Measurements from ENCODE around the gene RAVER1. TPM values are rescaled to one million over a fixed set of nuclear protein-coding genes. Genes with fewer than 3 reads are reported as not detected.

RAVER1 gene
- total and polyA plus RNA-seq, 2 of the 8 experiments (the other 6 are each of a cell fraction or from before 2014, with no cell fraction given) = 5.7 to 70.5 TPM

DNA sequence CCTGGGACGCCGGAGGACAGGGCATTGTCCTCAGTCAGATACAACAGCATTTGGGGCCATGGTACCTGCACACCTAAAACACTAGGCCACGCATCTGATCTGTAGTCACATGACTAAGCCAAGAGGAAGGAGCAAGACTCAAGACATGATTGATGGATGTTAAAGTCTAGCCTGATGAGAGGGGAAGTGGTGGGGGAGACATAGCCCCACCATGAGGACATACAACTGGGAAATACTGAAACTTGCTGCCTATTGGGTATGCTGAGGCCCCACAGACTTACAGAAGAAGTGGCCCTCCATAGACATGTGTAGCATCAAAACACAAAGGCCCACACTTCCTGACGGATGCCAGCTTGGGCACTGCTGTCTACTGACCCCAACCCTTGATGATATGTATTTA, 47.9 kb downstream of the RAVER1 start:
- no peak overlapping the region for H4K91ac ChIP-seq (replicated peaks; ENCODE audit: insufficient read length, low read length)
- H3K9me3 ChIP-seq (ENCODE audit: insufficient read depth in 2 of 2, low read depth in 1 of 2, low read length in 1 of 2) = no peaks in the 10 kb centered on the region
- H2AFZ ChIP-seq (ENCODE audit: low read length) = no peak overlapping the region
- H3K23ac ChIP-seq (ENCODE audit: insufficient read length) = no peak overlapping the region
- no peak for TF ChIP-seq EGR1 (IDR thresholded peaks at IDR 0.05; ENCODE audit: borderline replicate concordance, low read depth, low read length)
- TF ChIP-seq CBX8 (IDR thresholded peaks at IDR 0.05; ENCODE audit: borderline replicate concordance, low read depth, low read length) = no peak
- TF ChIP-seq CREB1 (IDR thresholded peaks at IDR 0.05) = no peak
- no peak for TF ChIP-seq SP4 (IDR thresholded peaks at IDR 0.05; ENCODE audit: low read length)
- TF ChIP-seq, protein P1, sequence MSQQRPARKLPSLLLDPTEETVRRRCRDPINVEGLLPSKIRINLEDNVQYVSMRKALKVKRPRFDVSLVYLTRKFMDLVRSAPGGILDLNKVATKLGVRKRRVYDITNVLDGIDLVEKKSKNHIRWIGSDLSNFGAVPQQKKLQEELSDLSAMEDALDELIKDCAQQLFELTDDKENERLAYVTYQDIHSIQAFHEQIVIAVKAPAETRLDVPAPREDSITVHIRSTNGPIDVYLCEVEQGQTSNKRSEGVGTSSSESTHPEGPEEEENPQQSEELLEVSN (IDR thresholded peaks at IDR 0.05) = no peak
- TF ChIP-seq MAFK (IDR thresholded peaks at IDR 0.05; ENCODE audit: low read depth, low read length) = no peak
- no peak for TF ChIP-seq TBP (IDR thresholded peaks at IDR 0.05; ENCODE audit: low read depth, low read length)
- no peak for TF ChIP-seq SP2 (IDR thresholded peaks at IDR 0.05; ENCODE audit: low read length)
- no peak for TF ChIP-seq TAF7 (optimal IDR thresholded peaks at IDR 0.05; ENCODE audit: borderline replicate concordance, low read depth, low read length)
- H3K27me3 ChIP-seq (replicated peaks in 1 of 4; ENCODE audit: control insufficient read depth in 3 of 4, extremely low read depth in 1 of 4, insufficient read depth in 3 of 4, low read length in 3 of 4) = peaks cover 17 to 37% (median 27%) of the 10 kb centered on the region in 4 experiments
- 85% methylated on average over 4 of the region's 4 CpGs; no CpG with 5 or more reads in 1 of the 2 experiments for WGBS, 2 experiments (ENCODE audit: extremely low coverage in 1 of 2, insufficient coverage in 1 of 2, insufficient read length in 1 of 2, insufficient replicate concordance in 2 of 2, low coverage in 1 of 2, low lambda C conversion rate in 2 of 2, missing lambda C conversion rate in 1 of 2)
- no peak overlapping the region for H2BK20ac ChIP-seq (ENCODE audit: low read length)
- H2AK5ac ChIP-seq (ENCODE audit: low read depth, low read length) = no peak overlapping the region
- H3K4me2 ChIP-seq (ENCODE audit: insufficient read depth in 1 of 2, low read depth in 2 of 2, low read length in 2 of 2) = no peak overlapping the region
- H3K14ac ChIP-seq (ENCODE audit: insufficient read length) = no peak overlapping the region
- H4K20me1 ChIP-seq (replicated peaks in 1 of 2; ENCODE audit: control insufficient read depth in 1 of 2, insufficient read depth in 2 of 2, low read length in 2 of 2) = peaks cover 0 to 3% of the 10 kb centered on the region in 2 experiments
- H4K5ac ChIP-seq (ENCODE audit: insufficient read length, low read depth, low read length) = no peak overlapping the region
- ChIA-PET POLR2A (ENCODE audit: partially characterized antibody) (interaction anchor here (0.7 to 2.7 kb wide), 4 partner anchors 10 to 46 kb away, joined by 3 to 16 read pairs (median 6); partner anchors contain the start of gene ICAM1), CTCF (ENCODE audit: partially characterized antibody) (interaction anchor here (0.5 to 11.6 kb wide), 7 partner anchors 9 to 171 kb away, joined by 3 to 94 read pairs (median 4); partner anchors contain the start of gene ICAM1)
- H3K56ac ChIP-seq (replicated peaks; ENCODE audit: insufficient read length, low read depth, low read length) = no peak overlapping the region
- peaks cover 0 to 21% (median 11%) of the 10 kb centered on the region in 4 experiments; a peak in 6 of 7 replicates for H3K4me1 ChIP-seq (replicated peaks in 1 of 4; ENCODE audit: control insufficient read depth in 3 of 4, insufficient read depth in 4 of 4, low read length in 3 of 4)
- no peak overlapping the region; the same call in 1 of the 2 replicates for H4K8ac ChIP-seq (ENCODE audit: extremely low read depth, insufficient read depth, low read length)
- no peak overlapping the region for H3K4ac ChIP-seq (replicated peaks; ENCODE audit: insufficient read length, low read depth, low read length)
- H2BK15ac ChIP-seq (ENCODE audit: low read length) = no peak overlapping the region
- H2BK5ac ChIP-seq (ENCODE audit: low read depth, low read length) = no peak overlapping the region
- H3K4me3 ChIP-seq (ENCODE audit: extremely low read depth in 1 of 4, insufficient read depth in 2 of 4, low read depth in 3 of 4, low read length in 4 of 4) = no peak overlapping the region
- H3K79me1 ChIP-seq (ENCODE audit: low read depth, low read length) = no peaks in the 10 kb centered on the region; the same call in 1 of the 2 replicates
- H3K18ac ChIP-seq (ENCODE audit: extremely low read depth, low read length) = no peak overlapping the region
- H3K9ac ChIP-seq (replicated peaks in 1 of 4; ENCODE audit: extremely low read depth in 1 of 4, low read depth in 3 of 4, low read length in 3 of 4) = no peak overlapping the region
- peaks cover 16% of the 10 kb centered on the region; the same call in 1 of the 2 replicates for H3K23me2 ChIP-seq (ENCODE audit: low read depth, low read length)
- no peaks in the 10 kb centered on the region for H3K36me3 ChIP-seq (ENCODE audit: control insufficient read depth in 2 of 4, insufficient read depth in 4 of 4, low read length in 3 of 4)
- no peak overlapping the region for H2BK120ac ChIP-seq (replicated peaks; ENCODE audit: low read depth, low read length)
- DNase-seq (ENCODE audit: low read depth in 1 of 2, low spot score in 2 of 2) (no peak), FAIRE-seq (no peak)
- H2BK12ac ChIP-seq (ENCODE audit: low read depth, low read length) = no peak overlapping the region
- H3K79me2 ChIP-seq (ENCODE audit: control insufficient read depth in 1 of 2, insufficient read depth in 2 of 2, low read length in 2 of 2) = no peaks in the 10 kb centered on the region
- no peak overlapping the region for H3K27ac ChIP-seq (ENCODE audit: low read depth, low read length)

Measured in H1 (cell line).